K562 (cell line): Measurements from ENCODE around the gene DDX41. TPM values are rescaled to one million over a fixed set of nuclear protein-coding genes. Genes with fewer than 3 reads are reported as not detected.

ENCODE experiments used
- MAZ ChIP-seq, 2 experiments: fragments of 450-650 bp in 1 of 2; sonication (generic) in 1 of 2; formaldehyde crosslinking; IDR thresholded peaks in 1 of 2; conservative IDR thresholded peaks in 1 of 2; 2 replicates each; pipeline versions ENCODE4 v1.4.0 to v1.5.0; 2020; ENCODE audit warnings: mild to moderate bottlenecking in 1 of 2, missing genetic modification reagents in 1 of 2
- NFIX ChIP-seq: fragments of 250-450 bp; sonication (Bioruptor Pico); IDR thresholded peaks from 2 replicates; pipeline ENCODE4 v1.4.0; 2020; ENCODE audit warnings: low read depth, mild to moderate bottlenecking, moderate library complexity
- PURB ChIP-seq: sonication (generic); formaldehyde crosslinking; IDR thresholded peaks from 2 replicates; pipeline ENCODE4 v1.9.0; 2021; ENCODE audit warnings: low read depth, mild to moderate bottlenecking, missing genetic modification reagents
- polyA plus RNA-seq, 8 experiments: library from polyadenylated mRNA; depleted of rRNA in 4 of 8; stranded (reverse) in 5 of 8; unstranded in 3 of 8; fragments of >200 nt; fragmentation: Nextera tagmentation in 2 of 8; fragmentation: Illumina TruSeq in 1 of 8; extraction: Ambion mirVana in 2 of 8; extraction: Trizol in 1 of 8; gene quantifications; 2 replicates each; pipeline versions ENCODE4 v1.2.1 to v1.2.3, GENCODE V29; 2011 to 2014; ENCODE audit warnings: inconsistent platforms in 1 of 8, missing spikeins in 1 of 8
- total RNA-seq, 7 experiments: library from RNA; depleted of rRNA in 6 of 7; stranded (reverse); fragments of >200 nt in 6 of 7; fragmentation: Illumina TruSeq in 2 of 7; extraction: Trizol in 2 of 7; gene quantifications; 2 replicates each; pipeline versions ENCODE4 v1.2.1 to v1.2.3, GENCODE V29; 2011 to 2021; ENCODE audit warnings: low replicate concordance in 1 of 7
- TF ChIP-seq, protein P1 (sequence below), 2 experiments: fragments of 450-650 bp; IDR thresholded peaks; 2 replicates each; pipeline ENCODE4 v1.6.1; 2016; ENCODE audit warnings: mild to moderate bottlenecking in 2 of 2, borderline replicate concordance in 1 of 2, low read depth in 1 of 2, moderate library complexity in 1 of 2
- TF ChIP-seq, protein P2 (sequence below), 2 experiments: fragments of 450-650 bp in 1 of 2; sonication (generic) in 1 of 2; formaldehyde crosslinking in 1 of 2; IDR thresholded peaks in 1 of 2; conservative IDR thresholded peaks in 1 of 2; 2 replicates each; pipeline versions ENCODE4 v1.6.1 to v1.8.1; 2016 to 2023; ENCODE audit warnings: mild to moderate bottlenecking in 2 of 2, moderate library complexity in 2 of 2, inconsistent platforms in 1 of 2, missing genetic modification reagents in 1 of 2
- TF ChIP-seq, protein P3 (sequence below): fragments of 450-650 bp; IDR thresholded peaks from 2 replicates; pipeline ENCODE4 v1.7.0; 2016; ENCODE audit warnings: borderline replicate concordance
- TF ChIP-seq, protein P4 (sequence below): fragments of 450-650 bp; IDR thresholded peaks from 2 replicates; pipeline ENCODE4 v1.6.1; 2016; ENCODE audit warnings: mild to moderate bottlenecking

Gene DDX41
- total and polyA plus RNA-seq, 9 of the 15 experiments (the other 6 are each of a cell fraction or from before 2014, with no cell fraction given), result 38.2 to 284 (median 116) TPM

GRCh38 chr5:177516601-177517568, at the start of gene DDX41 (continued):
- TF ChIP-seq, protein P1, sequence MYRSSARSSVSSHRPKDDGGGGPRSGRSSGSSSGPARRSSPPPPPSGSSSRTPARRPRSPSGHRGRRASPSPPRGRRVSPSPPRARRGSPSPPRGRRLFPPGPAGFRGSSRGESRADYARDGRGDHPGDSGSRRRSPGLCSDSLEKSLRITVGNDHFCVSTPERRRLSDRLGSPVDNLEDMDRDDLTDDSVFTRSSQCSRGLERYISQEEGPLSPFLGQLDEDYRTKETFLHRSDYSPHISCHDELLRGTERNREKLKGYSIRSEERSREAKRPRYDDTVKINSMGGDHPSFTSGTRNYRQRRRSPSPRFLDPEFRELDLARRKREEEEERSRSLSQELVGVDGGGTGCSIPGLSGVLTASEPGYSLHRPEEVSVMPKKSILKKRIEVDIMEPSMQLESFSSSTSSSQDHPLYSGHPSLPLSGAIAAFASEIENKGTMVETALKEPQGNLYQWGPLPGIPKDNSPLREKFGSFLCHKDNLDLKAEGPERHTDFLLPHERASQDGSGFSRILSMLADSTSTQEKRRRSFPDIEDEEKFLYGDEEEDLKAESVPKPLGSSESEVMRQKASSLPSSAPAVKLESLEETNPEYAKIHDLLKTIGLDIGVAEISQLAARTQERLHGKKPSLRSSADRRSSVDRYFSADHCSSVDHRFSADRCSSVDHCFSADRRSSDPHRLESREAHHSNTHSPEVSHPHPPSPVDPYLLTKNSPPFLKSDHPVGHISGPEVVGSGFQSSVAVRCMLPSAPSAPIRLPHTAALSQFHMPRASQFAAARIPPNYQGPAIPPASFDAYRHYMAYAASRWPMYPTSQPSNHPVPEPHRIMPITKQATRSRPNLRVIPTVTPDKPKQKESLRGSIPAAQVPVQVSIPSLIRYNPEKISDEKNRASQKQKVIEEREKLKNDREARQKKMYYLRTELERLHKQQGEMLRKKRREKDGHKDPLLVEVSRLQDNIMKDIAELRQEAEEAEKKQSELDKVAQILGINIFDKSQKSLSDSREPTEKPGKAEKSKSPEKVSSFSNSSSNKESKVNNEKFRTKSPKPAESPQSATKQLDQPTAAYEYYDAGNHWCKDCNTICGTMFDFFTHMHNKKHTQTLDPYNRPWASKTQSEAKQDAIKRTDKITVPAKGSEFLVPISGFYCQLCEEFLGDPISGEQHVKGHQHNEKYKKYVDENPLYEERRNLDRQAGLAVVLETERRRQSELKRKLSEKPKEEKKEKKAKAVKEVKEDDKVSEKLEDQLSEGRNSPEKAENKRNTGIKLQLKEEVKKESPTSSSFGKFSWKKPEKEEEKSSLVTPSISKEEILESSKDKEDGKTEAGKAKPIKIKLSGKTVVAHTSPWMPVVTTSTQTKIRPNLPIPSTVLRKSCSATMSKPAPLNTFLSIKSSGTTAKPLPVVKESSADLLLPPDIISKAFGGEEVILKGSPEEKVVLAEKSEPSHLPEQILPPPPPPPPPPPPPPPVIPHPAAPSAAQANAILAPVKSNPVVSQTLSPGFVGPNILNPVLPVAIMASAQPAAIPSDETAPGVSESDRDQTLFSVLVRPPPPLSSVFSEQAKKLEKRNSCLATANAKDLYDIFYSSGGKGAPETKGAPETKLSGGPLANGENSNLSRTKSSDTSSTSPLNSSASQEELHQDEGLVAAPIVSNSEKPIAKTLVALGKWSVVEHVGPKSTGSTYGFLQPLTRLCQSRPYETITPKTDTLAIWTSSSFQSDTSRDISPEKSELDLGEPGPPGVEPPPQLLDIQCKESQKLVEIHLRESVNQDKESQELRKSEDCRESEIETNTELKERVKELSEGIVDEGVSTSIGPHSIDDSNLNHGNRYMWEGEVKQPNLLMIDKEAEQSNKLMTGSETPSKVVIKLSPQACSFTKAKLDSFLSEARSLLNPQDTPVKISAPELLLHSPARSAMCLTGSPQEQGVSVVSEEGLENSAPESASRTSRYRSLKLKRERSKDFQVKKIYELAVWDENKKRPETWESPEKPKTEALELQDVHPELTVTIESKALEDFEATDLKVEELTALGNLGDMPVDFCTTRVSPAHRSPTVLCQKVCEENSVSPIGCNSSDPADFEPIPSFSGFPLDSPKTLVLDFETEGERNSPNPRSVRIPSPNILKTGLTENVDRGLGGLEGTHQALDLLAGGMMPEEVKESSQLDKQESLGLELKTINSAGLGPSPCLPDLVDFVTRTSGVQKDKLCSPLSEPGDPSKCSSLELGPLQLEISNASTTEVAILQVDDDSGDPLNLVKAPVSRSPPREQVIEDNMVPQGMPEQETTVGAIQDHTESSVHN (IDR thresholded peaks at IDR 0.05; ENCODE audit: borderline replicate concordance in 1 of 2, low read depth in 1 of 2), result no peak
- TF ChIP-seq NFIX (CRISPR knock-in tag) (0 out of 2 replicates have a peak, but pooled peaks have one; percentile 2), MAZ (CRISPR knock-in tag; conservative IDR thresholded peaks at IDR 0.05 in 1 of 2, IDR thresholded peaks at IDR 0.05 in 1 of 2) (peak; percentile 53 to 65), PURB (CRISPR knock-in tag) (no peak)
- TF ChIP-seq, protein P2, sequence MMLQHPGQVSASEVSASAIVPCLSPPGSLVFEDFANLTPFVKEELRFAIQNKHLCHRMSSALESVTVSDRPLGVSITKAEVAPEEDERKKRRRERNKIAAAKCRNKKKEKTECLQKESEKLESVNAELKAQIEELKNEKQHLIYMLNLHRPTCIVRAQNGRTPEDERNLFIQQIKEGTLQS (IDR thresholded peaks at IDR 0.05), result no peak
- TF ChIP-seq, protein P2 (CRISPR knock-in tag; conservative IDR thresholded peaks at IDR 0.05), result no peak
- TF ChIP-seq, protein P3, sequence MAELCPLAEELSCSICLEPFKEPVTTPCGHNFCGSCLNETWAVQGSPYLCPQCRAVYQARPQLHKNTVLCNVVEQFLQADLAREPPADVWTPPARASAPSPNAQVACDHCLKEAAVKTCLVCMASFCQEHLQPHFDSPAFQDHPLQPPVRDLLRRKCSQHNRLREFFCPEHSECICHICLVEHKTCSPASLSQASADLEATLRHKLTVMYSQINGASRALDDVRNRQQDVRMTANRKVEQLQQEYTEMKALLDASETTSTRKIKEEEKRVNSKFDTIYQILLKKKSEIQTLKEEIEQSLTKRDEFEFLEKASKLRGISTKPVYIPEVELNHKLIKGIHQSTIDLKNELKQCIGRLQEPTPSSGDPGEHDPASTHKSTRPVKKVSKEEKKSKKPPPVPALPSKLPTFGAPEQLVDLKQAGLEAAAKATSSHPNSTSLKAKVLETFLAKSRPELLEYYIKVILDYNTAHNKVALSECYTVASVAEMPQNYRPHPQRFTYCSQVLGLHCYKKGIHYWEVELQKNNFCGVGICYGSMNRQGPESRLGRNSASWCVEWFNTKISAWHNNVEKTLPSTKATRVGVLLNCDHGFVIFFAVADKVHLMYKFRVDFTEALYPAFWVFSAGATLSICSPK, result no peak
- TF ChIP-seq, protein P4, sequence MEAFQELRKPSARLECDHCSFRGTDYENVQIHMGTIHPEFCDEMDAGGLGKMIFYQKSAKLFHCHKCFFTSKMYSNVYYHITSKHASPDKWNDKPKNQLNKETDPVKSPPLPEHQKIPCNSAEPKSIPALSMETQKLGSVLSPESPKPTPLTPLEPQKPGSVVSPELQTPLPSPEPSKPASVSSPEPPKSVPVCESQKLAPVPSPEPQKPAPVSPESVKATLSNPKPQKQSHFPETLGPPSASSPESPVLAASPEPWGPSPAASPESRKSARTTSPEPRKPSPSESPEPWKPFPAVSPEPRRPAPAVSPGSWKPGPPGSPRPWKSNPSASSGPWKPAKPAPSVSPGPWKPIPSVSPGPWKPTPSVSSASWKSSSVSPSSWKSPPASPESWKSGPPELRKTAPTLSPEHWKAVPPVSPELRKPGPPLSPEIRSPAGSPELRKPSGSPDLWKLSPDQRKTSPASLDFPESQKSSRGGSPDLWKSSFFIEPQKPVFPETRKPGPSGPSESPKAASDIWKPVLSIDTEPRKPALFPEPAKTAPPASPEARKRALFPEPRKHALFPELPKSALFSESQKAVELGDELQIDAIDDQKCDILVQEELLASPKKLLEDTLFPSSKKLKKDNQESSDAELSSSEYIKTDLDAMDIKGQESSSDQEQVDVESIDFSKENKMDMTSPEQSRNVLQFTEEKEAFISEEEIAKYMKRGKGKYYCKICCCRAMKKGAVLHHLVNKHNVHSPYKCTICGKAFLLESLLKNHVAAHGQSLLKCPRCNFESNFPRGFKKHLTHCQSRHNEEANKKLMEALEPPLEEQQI, result no peak
